HG03558 (cell line): ENCODE data around the gene RIMBP2.

Source experiments
- ATAC-seq: cut with Tn5 transposase; IDR thresholded peaks from one replicate; pipeline ENCODE4 v1.9.1; 2021; ENCODE audit warnings: moderate number of reproducible peaks; ENCODE audit not compliant: unreplicated experiment; ENCODE audit errors: extremely low read depth

RIMBP2 gene

DNA sequence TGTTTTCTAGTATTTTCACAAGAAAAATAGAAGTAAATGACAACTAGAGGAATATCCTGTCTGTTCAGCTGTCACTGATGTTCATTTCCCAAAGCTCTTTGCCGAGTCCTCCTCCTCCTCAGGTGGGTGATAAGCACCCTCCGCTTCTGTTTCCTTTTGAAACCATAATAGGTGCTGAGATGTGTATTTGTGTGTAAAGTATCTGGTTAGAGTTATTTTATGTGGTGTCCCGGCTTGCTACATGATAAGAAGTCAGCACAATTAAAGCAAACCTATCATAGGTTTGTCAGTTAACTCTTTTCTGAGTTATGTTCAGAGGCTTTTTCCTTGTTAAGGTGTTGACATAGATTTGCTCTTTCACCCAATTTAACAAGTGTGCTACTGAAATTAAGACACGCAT is 296.0 kb downstream of the RIMBP2 start:
- ATAC-seq = no peak

GRCh38 chr12:130419116-130419515 is 297.0 kb downstream of the RIMBP2 start:
- ATAC-seq = no peak

DNA sequence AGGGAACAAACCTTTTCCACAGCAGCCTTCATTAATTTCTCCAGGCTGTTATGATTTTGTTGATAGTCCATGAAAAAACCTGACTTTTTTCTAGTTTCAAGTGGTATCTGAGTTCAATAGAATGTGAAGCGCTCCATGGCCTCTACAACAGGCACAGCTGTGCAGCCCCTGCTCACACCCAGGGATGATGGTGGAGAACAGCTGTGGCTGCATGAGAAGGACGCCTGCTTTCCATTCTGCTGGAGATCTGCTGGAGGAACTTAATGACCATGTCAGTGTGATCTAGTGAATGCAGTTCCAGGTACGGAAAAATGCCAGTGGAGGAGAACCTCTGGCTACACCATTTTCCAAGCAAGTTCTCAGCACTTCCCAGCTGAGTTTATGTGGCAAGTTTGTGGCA is 297.8 kb downstream of the RIMBP2 start:
- ATAC-seq = no peak

DNA sequence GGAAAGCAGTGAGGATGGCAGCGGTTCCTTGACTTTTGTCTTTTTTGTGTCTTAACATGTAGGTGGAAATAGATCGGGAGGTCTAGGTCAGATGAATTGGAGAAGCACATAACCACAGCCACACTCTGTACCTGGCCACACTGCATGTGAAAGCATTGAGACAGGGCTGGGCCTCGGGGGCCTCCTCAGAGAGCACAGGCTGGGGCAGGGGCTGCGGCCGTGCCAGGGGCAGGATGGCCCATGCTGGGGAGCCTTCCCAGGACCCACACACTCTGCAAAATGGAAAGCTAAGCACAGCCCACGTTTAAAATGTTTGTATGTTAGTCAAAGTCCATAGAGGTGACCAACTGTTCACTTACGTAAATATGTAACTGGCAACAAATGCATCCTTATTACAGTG is 301.7 kb downstream of the RIMBP2 start:
- no peak for ATAC-seq

- ATAC-seq = no peak
Observed at GRCh38 chr12:130413909-130414308, 302.2 kb downstream of the RIMBP2 start.

DNA sequence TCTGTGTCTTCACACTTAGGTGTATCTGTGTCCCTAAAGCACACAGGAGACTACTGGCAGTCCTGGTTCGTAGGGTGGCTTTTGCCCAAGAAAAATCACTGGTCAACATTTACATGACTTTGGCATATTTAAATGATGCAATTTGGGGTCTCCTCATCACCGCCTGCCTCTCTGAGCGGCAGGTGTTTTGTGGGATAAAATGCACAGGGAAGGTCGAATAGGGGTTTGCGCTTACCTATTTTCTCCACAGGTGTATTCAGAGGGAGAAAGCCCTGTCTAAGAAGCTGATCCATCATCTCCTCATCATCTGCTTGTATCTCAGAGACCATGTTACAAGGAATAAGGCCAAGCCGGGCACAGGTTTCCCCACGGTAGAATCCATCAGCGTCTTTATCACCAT is 303.7 kb downstream of the RIMBP2 start:
- ATAC-seq = no peak

DNA sequence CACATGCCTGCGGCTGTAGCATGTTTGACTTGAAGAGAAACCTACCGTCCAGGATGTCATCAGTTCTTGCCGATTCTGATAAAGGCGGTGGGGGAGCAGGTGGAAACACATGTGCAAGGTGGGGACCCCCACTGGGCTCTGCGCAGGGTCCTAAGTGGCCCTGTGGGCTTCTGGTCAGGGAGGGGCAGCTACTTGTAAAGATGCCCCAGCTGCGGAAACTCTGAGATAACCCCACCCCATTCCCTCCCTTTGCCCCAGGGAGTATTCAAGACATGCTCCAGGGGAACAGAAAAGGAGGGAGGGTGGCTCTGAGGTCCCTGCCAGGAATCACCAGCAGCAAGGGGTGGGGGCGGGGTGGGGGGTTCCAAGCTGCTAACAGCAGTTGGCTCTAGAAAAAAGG is 310.8 kb downstream of the RIMBP2 start:
- ATAC-seq = no peak

DNA sequence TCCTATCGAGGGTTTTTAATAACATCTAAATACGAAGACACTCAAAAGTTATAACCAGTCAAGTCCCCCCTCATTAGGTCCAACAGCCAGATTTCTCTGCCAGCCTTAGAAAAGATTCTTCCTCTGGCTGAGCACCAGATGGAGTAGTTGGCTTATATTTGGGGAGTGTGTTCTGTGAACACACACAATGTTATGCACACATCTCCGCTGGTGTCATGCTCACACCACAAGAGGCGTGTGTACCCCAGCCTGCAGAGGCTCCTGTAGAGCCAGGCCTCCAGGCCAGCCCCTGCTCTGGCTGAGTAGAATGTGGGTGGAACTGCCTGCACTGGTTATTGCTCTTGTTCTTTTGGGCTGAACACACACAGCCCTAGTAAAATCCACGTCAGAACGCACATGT is 314.4 kb downstream of the RIMBP2 start:
- ATAC-seq = no peak

DNA sequence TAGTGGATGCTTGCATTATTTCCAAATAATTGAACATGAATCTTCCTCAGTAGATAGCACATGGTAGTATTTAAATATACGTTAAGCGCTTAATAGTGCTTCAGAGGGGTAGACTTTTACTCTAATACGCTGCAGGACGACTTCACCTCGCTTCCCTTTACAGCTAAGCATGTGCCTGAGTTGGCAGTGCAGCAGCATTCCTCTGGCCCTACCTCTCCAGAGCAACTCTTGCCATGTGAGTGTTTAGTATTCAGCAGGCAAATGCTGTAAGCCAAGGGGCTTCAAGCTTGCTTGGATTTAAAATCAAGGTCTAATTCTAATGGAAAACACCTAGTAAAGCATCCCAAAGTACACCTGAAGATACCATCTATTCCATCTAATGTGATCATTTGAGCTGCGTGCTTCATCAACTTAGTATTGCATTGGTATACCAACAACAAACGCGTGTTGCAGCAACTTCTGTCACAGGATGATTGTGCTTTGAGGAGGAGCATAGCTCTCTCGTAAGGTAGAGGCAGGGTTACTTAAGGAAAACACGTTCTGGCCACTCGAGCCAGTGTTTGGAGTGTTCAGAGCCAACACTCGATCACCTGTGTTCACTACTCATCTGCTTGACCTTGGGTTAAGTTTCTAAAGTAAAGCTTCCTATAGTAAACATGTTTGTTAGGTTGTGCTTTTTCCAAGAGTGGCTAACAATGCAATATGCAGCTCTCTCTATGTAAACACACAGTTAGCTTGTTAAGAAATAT is 317.8 kb downstream of the RIMBP2 start:
- ATAC-seq = no peak

DNA sequence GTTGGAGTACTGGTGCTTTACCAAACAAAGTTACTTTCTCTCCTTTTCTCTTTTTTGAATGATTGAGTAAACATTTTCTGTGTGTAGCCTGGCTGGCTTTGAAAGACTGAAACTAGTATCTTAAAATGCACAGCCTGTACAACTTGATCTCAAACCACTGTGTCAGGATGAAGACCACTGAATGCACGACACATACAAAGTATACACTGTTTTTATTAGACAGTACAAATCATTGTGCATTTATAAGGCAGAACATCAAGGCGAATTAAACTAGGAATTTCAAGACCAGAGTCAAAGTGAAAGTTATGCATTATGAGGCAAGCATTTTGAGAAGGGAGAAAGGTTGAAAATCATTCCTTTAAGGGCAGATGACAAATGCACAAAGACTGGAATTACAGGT is 319.4 kb downstream of the RIMBP2 start:
- no peak for ATAC-seq

GRCh38 chr12:130394906-130395305 is 321.2 kb downstream of the RIMBP2 start:
- ATAC-seq = no peak

- no peak for ATAC-seq
Observed at GRCh38 chr12:130391186-130391585, 324.9 kb downstream of the RIMBP2 start.

DNA sequence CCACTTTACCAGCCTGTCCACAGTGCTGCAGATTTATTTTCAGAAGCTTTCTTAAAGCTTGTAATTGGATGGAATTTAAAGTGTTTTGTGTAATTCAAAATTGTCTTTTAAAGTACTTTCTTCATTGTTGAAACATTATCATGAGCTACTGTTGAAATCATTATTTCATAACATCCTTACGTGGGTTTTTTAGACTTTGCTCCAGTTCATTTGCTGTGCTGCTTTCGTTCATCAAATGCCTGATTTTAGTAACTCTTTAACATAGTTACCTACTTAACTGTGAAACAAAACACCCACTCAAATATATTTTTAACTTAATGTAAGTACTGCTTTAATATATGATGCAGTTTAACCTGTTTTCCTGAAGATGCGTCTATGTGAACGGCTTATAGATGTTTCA is 330.9 kb downstream of the RIMBP2 start:
- no peak for ATAC-seq

DNA sequence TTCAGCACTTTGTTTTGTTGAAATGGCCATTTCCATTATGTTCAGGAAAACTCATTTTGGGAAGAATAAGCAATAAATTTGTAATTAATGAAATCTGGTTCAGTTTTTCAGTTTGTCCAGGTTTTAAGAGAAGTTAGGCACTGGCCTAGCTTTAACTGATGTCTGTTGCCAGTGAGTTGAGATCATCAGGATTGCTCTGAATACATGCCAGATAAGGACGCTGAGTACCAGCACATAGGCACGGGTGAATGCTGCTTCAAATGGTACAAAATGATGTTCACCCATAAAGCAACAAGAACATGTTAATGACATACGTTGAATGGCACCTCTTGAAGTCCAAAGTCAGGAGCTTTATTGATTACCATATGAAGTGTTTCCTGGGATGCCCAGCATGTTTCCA is 331.9 kb downstream of the RIMBP2 start:
- ATAC-seq = no peak

DNA sequence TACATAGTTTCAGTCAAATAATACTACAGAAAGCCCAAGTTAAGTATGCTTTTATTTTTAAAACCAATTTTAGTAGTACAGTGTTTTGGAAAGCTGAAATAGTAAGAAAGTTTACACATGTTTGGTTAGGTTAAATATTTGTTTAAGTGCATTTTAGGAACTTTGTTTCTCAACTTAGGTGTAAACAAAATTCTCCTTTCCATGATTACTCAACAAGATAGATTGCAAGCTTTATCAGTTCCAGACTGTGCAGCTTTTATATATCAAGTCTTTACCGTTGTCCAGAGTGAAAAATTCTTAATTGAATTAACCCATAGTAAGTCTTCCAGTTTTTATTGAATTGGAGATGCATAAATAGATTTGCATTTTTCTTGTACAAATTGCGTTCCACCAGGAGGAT is 333.3 kb downstream of the RIMBP2 start:
- no peak for ATAC-seq

DNA sequence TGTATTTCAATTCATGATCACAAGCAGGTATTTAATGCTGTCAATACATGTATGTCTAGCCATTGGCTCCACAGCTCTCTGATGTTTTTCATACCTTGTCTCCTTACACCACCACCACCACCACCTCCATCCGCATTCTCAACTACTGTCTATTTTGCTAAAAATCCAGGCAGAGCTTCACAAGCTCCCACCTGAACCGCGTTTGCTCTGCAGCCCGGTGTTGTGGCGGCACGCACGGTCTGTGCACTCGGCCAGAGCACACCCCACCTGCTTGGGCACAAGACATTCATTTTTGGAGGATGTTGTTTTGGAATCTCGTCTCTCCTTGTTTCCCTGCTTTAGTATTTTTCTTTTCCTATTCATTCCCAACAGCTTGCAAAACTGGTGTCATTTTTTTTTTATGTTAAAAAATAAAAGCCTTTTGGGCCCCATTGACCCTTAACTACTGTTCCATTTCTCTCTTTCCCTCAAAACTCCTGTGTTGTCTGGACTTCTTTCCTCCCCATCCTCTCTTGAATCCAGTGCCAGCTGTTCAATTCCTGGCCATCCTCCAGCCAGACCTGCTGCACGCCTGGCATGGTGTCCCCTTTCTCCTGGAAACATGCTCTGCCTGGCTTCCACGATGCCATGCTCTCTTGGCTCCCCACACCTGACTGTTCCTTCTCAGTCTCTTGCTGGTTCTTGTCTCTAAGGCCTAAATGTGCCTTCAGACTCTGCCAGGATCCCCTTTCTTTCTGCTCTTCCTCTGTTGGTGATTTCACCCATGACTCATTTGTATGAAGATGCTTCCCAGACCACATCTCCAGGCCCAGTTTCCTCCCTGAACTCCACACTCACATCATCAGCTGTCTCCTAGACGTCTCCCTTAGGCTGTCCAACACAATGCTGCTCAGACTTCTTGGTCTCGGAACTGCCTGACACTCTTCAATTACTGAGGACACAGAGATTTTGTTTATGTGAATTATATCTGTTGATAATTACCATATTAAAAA is 340.5 kb downstream of the RIMBP2 start:
- no peak for ATAC-seq

GRCh38 chr12:130374083-130374482 is 342.0 kb downstream of the RIMBP2 start:
- no peak for ATAC-seq

GRCh38 chr12:130372936-130373335 is 343.2 kb downstream of the RIMBP2 start:
- no peak for ATAC-seq

- no peak for ATAC-seq
Observed at GRCh38 chr12:130371296-130371695, 344.8 kb downstream of the RIMBP2 start.

GRCh38 chr12:130369816-130370215 is 346.3 kb downstream of the RIMBP2 start:
- no peak for ATAC-seq

GRCh38 chr12:130367523-130367922 is 348.6 kb downstream of the RIMBP2 start:
- ATAC-seq = no peak
